Inferior parietal cortex (tissue), 1 donor: ENCODE results near the gene TIMM10B.

Experiments used
- DNase-seq: peaks from one replicate; pipeline ENCODE4 v3.0.0-alpha.2; 2016; ENCODE audit errors: extremely low spot score

TIMM10B gene

DNA sequence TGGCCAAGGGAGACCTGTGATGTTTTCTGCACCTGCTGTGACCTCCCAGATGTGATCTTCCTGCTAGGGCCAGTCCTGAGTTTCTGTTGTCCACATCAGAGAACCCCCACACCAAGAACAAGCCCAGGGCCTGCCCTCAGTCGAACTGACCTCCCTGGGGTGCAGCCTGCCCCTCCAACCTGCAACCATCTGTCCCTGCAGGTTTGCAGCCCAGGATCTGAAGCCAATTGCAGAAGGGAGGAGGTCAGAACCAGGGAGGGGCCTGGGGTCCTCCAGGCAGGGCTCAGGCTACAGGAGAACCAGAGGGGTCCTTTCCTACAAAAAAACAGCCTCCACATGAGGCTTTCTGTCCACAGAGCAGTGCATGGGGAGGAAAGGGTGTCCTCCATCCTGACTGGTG, 8.4 kb upstream of the TIMM10B start:
- no peak for DNase-seq

DNA sequence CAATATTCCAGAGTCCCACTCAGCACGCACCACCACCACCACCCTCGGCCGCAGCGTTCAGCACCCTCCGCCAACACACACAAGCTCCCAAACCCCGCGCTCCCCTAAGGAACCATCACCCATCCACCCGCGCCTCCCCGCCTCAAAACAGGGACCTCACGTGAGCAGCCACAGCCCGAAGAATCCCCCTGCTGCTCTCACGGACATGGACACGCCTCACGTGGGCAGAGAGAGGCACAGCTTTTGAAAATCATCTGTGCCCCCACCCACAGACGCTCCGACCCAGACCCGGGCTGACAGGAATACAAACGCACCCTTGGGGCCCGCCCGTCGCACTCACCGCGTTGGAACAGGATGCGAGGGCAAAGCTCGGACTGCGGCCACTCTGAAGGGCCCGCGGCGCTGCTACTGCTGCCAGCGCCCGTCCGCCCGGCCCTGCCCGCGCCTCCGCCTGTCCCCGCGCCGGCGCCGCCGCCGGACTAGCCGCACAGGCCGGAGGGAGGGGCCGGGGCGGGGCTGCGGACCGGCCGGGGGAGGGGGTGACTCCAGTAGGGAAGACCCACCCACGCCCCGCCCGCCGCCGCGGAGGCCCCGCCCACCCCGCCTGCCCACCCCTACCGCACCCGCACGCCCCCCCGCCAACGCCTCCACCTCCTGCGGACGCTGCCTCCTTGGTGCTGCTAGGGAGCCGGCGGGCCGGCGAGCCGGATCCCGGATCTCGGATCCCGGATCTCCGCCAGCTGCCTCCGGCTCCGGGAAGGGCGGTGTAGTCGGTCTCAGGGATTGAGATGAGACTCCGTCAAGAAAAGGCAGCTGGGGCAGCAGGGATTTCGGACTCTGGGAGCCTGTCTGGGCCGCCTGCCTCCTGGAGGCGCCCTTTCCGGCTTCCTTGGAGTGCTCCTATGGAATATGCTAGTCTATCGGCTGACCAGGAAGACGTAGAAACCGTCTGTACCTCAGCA, 7.6 kb upstream of the TIMM10B start, which contains the start of gene TRIM3:
TSS of gene TRIM3 (minus strand) at position 491 of the 962 bp plus-strand sequence. CDS start 8,246 bp downstream, outside the sequence.
- peak; percentile 59 for DNase-seq

DNA sequence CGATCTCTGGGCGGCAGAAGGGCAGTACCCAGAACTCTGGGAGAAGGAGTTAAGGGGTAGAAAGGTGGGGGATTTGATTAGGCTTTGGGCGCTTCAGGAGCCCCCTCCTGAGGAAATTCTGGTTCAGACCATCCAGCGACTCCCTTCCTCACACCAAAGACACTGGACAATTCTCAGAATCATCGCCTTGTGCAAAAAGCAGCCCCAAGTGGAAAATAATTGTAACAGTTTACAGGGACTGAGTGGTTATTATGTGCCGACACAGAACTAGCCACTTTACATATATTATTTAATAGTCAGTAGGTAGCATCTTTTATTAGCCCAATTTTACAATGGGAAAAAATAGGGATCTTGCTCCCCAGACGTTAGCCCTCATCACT, 6.9 kb upstream of the TIMM10B start:
- no peak for DNase-seq

DNA sequence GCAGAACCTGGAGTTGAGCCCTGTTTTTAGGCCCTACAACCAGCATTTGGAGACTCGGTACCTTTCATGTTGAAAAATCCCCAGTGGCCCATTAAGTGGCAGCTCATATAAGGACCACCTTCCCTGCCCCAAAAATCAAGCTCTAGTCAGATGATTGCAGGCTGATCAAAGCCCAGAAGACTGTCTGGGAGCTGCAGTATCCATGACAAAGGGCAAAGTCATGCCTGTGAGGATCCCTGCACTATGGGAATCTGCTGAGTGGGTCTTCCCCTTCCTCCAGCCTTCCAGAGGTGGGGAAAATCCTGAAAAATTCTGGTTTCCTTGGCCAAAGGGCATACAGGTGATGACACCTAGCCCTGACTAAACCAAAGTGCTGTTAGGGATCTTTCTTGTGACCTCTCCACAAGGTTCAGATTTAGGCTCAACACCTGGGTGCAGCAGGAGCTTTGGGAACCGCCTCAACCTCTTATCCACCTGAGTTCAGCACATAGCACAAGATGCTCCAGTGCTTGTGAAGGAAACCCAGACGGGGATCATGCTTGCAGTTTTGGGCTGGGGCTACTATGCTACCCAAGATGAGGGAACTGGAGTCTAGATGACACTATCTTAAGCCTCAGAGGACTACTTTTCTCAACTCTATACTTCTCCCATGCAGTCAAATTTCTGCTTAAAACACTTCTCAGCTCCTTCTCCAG, 6.3 kb upstream of the TIMM10B start:
- no peak for DNase-seq

DNA sequence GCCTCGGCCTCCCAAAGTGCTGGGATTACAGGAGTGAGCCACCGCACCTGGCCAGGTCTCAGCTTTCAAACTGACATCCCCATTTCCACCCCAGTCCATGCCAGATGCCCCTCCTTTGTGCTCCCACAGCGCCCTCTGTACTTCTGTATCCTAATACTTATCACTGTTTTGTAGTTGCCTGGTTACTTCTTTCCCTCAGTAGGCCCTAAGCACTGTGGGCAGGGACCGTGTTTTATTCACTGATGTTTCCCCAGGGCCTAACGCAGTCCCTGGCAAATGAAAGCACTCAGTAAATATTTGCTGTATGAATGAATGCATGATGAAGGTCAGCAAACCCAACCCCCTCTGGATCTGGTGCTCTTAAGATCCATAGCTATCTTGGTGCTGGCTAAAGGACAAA, 5.4 kb upstream of the TIMM10B start:
- DNase-seq: no peak

DNA sequence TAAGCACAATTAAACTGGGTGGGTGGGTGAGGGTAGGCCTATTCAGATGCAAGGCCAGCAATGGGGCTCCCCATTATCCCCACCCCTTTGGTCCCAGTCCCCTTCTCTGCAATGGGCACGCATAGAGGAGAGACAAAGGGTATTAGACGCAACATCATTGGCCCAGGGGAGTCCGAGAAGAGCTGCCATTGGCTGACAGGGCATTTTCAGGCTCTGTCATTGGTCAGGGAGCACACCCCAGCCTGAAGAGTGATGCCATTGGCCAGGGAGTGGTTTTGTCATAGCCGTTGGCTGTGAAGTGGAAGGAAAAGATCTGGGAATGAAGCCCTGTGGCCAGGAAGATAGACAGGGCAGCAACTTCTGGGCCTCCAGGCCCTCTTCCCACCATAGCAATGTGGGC, 4.7 kb upstream of the TIMM10B start:
- DNase-seq: no peak

DNA sequence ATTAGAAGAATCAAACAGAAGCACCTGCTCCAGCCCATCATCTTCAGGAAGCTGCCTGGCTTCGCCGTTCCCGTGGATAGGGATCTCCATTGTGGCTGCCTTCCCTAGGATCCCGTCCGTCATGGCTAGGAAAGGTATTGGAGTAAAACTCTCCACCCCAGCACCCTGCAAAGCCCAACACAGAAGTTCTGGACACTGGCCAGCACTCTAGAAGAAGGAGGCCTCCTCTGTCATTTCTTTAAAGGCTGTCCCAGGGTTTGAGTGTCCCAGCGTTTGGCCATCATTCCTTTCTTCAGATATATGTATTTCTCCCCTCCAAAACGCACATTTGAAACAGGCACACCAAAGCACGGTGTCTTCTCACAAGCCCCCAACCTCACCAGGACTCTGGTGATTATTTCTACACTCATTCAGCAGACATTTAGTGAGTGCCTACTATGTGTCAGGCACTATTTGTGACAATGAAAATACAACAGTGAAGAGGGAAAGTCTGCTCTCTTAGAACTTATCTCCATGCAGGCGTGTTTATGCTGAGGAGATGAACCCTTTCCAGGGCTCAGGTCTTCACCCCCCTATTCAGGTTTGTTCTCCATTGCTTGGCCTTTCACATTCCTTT, 894 bp upstream of the TIMM10B start:
- DNase-seq: no peak

DNA sequence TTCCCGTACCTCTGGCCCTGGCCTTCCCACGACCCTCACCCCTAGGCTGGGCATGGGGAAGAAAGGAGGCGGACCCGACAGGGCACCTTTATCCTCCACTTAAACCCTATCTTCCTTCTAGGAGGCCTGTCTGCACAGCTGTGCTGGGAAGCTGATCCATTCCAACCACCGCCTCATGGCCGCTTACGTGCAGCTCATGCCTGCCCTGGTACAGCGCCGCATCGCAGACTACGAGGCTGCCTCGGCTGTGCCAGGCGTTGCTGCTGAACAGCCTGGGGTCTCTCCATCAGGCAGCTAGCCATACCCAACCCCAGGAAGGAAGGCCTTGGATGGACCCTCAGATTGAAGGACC, 599 bp downstream of the TIMM10B start:
- no peak for DNase-seq

DNA sequence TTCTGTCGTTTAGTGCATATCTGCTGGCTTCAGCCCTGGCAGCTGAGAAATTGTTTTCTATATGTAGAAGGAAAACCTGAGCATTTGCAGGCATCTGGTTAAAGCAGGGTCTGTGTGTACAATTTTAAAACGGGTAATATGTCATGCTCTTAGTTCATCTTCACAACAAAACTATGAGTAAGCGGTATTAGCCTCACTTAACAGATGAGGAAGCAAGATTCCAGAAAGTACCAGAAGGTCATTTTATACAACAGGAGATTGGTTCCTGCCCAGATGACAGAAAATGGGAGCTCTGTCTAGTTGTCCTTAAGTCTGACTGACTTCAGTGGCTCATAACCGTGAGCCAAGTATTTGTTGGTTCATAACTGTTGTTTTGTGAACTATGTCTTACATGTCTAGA, 1.1 kb downstream of the TIMM10B start:
- DNase-seq: no peak

DNA sequence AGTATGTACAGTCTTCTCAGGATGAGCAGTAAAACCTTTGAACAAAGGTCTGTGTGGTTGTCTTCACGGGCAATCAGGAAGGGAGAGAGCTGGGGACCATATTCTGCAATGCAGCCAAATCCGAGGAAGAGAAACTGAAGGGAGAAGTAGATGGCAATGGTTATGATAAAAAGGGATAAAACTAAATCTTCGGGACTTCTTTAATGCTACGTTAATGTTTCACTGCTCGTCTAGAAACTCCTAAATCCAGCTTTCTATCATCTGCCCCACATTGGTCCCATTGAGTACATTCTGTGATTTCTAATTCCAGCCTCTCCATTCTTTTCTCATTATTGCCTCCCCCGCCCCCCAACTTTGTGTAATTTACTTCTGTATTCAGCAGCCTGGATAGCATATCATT, 1.7 kb downstream of the TIMM10B start:
- no peak for DNase-seq

DNA sequence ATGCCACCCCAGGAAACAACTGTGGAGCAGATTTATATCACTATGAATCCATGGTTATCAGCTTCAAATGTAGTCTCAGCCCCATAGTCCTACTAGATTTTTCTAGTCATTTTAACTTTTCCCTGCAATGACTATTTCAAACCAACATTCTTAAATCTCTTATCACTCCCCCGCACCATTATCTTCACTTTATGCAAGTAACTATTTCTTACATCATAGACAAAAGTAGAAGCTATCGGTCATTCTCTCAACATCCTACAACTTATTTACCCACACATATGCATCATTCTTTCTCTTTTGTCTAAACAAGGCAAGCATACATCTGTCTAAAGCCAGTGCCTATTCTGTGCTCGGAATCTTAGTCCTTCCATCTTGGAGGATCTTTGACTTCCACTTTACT, 4.4 kb downstream of the TIMM10B start:
- DNase-seq: no peak

DNA sequence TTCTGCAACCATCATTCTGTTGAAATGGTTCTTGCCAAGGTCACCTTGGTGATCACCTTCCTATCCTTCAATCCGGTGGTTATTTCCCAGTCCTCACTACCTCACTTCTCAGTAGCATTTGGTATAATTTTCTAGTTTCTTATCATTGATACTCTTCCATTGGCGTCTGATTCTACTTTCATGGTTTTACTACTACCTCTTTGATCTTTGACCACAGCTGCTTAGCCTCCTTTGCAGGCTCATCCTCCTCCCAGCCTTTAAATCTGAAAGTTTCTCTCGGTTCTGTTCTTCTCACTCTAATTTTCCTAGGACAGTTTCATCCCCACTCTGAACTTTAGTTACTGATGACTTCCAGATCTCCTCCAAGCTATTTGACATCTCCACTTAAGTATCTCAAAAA, 5.0 kb downstream of the TIMM10B start:
- DNase-seq: no peak

DNA sequence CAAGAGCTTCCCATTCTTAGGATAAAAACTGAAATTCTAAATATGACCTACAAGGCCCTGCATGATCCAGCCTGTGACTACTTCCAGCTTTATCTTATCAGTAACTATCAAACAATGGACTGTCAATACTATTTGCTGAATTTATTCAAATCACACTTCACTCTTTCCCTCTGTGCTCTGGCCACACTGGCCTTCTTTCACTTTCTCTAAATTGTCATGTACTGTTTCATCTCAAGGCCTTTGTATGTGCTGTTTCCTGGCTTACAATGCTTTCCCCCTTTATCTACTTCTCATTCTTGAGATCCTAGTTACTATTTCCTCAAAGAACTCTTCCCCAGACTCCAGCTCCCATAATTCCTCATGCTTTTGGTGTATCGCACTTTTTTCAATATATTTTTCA, 5.6 kb downstream of the TIMM10B start:
- DNase-seq: no peak

DNA sequence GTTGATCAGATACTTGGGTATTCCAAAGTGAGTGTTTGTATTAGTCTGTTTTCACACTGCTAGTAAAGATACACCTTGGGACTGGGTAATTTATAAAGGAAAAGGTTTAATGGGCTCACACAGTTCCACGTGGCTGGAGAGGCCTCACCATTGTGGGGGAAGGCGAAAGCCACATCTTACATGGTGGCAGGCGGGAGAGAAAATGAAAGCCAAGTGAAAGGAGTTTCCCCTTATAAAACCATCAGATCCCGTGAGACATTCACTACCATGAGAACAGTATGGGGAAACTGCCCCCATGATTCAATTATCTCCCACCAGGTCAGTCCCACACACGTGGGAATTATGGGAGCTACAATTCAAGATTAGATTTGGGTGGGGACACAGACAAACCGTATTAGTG, 7.0 kb downstream of the TIMM10B start:
- DNase-seq: no peak

DNA sequence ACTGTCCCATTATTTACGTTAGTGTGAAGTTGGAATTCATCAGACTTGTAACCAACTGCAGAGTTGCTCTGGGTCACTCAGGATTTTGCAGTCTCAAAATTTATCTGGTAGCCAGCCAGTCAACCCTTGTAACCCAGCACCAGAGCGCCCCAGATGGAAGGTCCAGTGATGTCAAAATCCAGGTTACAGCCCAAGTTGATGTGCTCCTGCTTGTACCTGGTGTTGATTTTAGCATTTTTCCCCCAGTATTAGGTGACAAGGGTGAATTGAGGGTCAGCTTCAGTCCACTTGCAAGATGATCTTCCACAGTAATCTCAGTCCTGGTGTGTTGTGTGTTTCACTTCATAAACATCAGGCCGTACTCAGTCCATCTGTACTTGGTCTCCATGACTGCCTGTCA, 7.5 kb downstream of the TIMM10B start:
- DNase-seq: no peak

DNA sequence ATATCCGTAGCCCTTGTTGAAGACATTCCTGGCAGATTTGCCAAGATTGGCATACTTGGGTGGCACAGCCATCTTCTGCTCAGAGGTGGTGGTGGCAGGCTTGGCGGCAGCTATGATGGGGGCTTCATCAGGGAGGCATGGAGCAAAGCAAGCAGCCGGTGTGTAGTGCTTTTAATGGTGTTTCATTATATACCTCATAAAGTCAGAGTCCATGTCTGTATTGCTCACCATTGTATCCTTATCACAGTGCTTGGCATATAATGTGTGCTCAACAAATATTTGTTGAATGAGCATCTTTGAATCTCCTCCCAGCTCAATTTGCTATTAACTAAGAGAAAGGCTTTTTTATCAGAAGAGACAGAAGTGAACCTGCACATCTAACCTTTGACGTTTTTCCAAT, 8.0 kb downstream of the TIMM10B start:
- no peak for DNase-seq

DNA sequence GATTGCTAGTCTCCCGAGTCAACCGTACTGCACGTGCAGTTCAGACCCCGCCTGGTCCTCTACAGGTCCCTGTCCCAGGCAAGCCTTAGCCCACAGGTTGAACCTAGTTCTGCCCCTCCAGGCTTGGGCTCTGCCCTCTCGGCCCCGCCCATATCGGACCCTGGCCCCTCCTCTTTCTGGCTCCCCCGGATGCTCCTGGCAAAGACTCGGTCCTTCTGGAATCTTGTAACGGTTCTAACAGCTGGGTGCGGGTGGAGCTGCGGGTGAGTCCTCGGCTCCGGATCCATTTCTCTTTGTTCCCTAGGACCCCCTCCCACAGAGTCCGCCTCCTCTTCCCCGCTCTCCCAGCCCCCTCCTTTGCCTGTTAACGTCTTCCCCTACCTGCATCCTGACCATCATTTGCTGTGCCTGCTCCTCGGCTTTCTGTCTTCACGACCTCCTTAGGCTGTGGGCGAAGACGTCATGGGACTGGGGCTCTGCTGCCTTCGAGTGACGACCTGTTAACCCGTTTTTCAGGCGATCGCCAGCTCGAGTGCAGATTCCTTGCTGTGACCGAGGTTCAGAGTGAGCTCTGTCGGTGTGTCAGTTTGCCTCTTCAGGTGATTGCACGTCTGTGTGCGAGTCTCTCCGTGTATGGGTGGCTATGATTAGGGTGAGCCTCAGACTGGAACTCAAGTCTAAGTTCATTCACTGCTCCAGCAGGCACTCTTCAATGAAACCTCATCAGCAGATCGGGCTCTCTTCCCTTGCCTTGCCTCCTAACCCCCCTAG, 16.0 kb downstream of the TIMM10B start, which contains the start of gene DNHD1:
TSS of gene DNHD1 (plus strand) at position 212 of the 771 bp plus-strand sequence. CDS start 936 bp downstream, outside the sequence.
- DNase-seq: no peak

DNA sequence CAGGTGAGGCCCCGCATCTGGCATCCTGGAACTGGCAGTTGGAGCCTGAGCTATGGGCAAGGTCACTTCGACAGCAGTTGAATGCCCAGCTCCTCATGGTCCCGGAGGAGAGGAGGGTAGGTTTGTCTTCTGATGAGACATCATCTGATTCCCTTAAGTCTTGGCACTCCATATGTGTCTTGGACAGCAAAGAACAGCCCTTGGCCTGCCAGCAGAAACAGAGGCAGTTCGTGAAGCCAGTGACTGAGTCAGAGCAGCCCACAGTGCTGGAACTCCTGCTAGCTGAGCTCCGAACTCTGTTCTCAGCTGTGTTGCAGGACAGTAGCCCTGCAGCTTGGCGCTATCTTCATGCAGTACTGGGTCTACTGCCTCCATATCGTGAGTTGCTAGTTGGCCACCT, 16.8 kb downstream of the TIMM10B start:
- peak; percentile 26 for DNase-seq

DNA sequence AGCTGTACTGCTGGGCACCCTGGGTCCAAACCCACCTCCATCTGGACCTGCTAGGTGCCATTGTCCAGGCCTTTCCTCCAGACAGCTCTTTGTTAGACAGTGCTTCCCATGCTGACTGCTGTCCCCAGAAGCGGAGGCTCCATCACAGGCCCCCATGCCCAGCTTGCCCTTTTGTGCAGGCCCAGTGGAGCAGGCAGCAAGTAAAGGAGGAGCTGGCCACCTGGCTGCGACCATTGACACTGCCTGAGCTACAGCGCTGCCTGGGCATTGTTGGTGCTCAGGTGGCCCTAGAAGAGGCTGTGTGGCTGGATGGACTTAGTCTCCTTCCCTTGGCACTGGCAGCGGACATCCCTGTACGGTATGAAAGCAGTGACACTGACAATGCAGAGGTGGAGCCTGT, 17.2 kb downstream of the TIMM10B start:
- DNase-seq: no peak

DNA sequence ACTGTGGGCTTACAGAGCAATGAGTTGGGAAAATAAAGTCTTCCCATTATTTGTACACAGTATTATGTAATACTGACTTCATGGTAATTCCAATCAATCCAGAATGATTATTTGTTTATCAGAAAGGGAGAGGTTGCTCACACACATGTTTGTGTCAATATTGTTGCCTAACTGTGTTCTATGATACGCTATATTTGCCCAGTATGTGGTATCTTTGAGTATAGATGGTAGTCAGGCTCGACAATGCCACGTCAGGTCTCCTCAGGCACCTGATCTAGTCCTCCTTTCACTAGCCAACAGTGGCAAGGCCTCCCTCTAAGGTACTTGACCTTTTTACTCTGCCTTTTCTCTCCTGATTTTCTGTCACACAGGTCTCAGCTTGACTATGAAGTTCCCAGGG, 21.1 kb downstream of the TIMM10B start:
- DNase-seq: no peak

DNA sequence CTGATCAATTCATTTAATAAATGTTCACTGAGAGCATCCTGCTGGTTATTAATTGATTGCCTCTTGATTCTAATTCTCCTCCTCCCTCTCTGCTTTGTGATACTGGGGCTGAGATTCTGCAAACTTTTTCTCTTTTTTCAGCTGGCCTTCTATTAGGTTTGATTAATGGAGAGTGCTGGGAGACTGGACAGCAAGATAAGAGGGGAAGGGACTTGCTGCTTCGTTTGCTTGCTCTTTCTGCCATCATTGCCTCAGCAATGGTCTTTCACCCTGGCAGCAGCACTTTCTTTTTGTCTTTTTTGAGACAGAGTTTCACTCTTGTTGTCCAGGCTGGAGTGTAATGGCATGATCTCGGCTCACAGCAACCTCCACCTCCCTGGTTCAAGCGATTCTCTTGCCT, 22.9 kb downstream of the TIMM10B start:
- no peak for DNase-seq
